ENCODE measurements around the gene STRC. TPM values are rescaled to one million over a fixed set of nuclear protein-coding genes. Genes with fewer than 3 reads are reported as not detected.

STRC gene
- total and polyA plus RNA-seq, 10 donors: 0.37 to 1.9 (median 0.80) TPM

- TF ChIP-seq POLR2A (IDR thresholded peaks at IDR 0.05) (no peak), CTCF (IDR thresholded peaks at IDR 0.05 in 8 of 11, conservative IDR thresholded peaks at IDR 0.05 in 3 of 11) (no peak), POLR2AphosphoS5 (IDR thresholded peaks at IDR 0.05) (no peak)
- no peak for DNase-seq
- H3K36me3 ChIP-seq: peaks cover 0 to 68% (median 12%) of the 10 kb centered on the region in 6 donors
- WGBS, 5 donors: 85 to 88% (median 86%) methylated on average over 10 of the region's 10 CpGs
- intact Hi-C loops (cut with DNase I; ENCODE audit: low total_unique reads): no loop called here
- no peak overlapping the region for H3K27ac ChIP-seq
- H3K4me1 ChIP-seq: no peaks in the 10 kb centered on the region
- H3K27me3 ChIP-seq (replicated peaks in 1 of 7): no peaks in the 10 kb centered on the region
- H3K4me3 ChIP-seq: no peak overlapping the region
- H3K9me3 ChIP-seq: peaks cover 0 to 8% (median 7%) of the 10 kb centered on the region in 8 donors
These were observed 67.9 kb downstream of the STRC start for GRCh38 chr15:43550527-43551363.

Small RNAs within 50 kb of the gene (small RNA-seq; reads per million reads assigned to genes)
- gene PDIA3P2 (0 reads per million in 4 donors), gene RNU6-554P (0 reads per million in 4 donors), gene RNU6-610P (0 reads per million in 4 donors)

Other genes with a start within 250 kb of the STRC start
- gene ZSCAN29, start 247.8 kb downstream of the STRC start, total RNA-seq: 10 to 100 TPM; 21.2 to 33.4 (median 25.4) TPM
- 1 to 10 TPM; 4.6 to 7.9 (median 5.4) TPM for gene ZSCAN29, start 247.8 kb downstream of the STRC start, polyA plus RNA-seq
- gene TUBGCP4, start 247.7 kb downstream of the STRC start, total RNA-seq: 10 to 100 TPM; 13.6 to 22.1 (median 19.0) TPM
- 1 to 10 TPM; 2.5 to 4.3 (median 3.2) TPM for gene TUBGCP4, start 247.7 kb downstream of the STRC start, polyA plus RNA-seq
- 10 to 100 TPM; 37.7 to 55.4 (median 44.7) TPM for gene TP53BP1, start 125.6 kb downstream of the STRC start, total RNA-seq
- 10 to 100 TPM in 1 of 3 donors, 1 to 10 TPM in 2; 7.2 to 12.6 (median 9.0) TPM for gene TP53BP1, start 125.6 kb downstream of the STRC start, polyA plus RNA-seq
- gene MAP1A, start 101.2 kb downstream of the STRC start, total RNA-seq: 1 to 10 TPM; 2.0 to 5.4 (median 3.1) TPM
- gene MAP1A, start 101.2 kb downstream of the STRC start, polyA plus RNA-seq: under 1 TPM; 0.15 to 0.35 (median 0.20) TPM
- gene PPIP5K1, start 28.6 kb downstream of the STRC start, total RNA-seq: 10 to 100 TPM in 6 of 7 donors, 1 to 10 TPM in 1; 9.7 to 62.0 (median 43.7) TPM
- gene PPIP5K1, start 28.6 kb downstream of the STRC start, polyA plus RNA-seq: 1 to 10 TPM; 4.5 to 8.2 (median 7.4) TPM
- not detected for gene CKMT1B, start 24.8 kb downstream of the STRC start, total RNA-seq
- gene CKMT1B, start 24.8 kb downstream of the STRC start, polyA plus RNA-seq: under 1 TPM; 0.06 to 0.28 (median 0.21) TPM
- gene CATSPER2, start 30.0 kb upstream of the STRC start, total RNA-seq: 10 to 100 TPM in 2 of 7 donors, 1 to 10 TPM in 5; 4.3 to 10.9 (median 8.2) TPM
- gene CATSPER2, start 30.0 kb upstream of the STRC start, polyA plus RNA-seq: 1 to 10 TPM; 2.8 to 9.7 (median 8.6) TPM
- gene CKMT1A, start 75.1 kb upstream of the STRC start, total RNA-seq: under 1 TPM in 2 of 7 donors, not detected in 5; 0.19 to 0.58 TPM
- not detected for gene CKMT1A, start 75.1 kb upstream of the STRC start, polyA plus RNA-seq
- 100 to 1,000 TPM; 116 to 311 (median 263) TPM for gene PDIA3, start 127.6 kb upstream of the STRC start, total RNA-seq
- 100 to 1,000 TPM; 104 to 152 (median 125) TPM for gene PDIA3, start 127.6 kb upstream of the STRC start, polyA plus RNA-seq
- gene ELL3, start 158.2 kb upstream of the STRC start, total RNA-seq: 1 to 10 TPM; 1.7 to 9.8 (median 3.0) TPM
- gene ELL3, start 158.2 kb upstream of the STRC start, polyA plus RNA-seq: 10 to 100 TPM in 1 of 3 donors, 1 to 10 TPM in 2; 5.1 to 44.4 (median 6.0) TPM
- 1,000 to 10,000 TPM in 1 of 7 donors, 100 to 1,000 TPM in 6; 566 to 1,001 (median 658) TPM for gene SERF2, start 173.5 kb upstream of the STRC start, total RNA-seq
- gene SERF2, start 173.5 kb upstream of the STRC start, polyA plus RNA-seq: 1,000 to 10,000 TPM; 1,442 to 2,199 (median 1,832) TPM
- gene SERINC4, start 181.4 kb upstream of the STRC start, total RNA-seq: not detected
- under 1 TPM; 0.09 to 0.29 (median 0.24) TPM for gene SERINC4, start 181.4 kb upstream of the STRC start, polyA plus RNA-seq
- 10 to 100 TPM in 4 of 7 donors, 1 to 10 TPM in 3; 7.5 to 29.2 (median 10.1) TPM for gene HYPK, start 181.8 kb upstream of the STRC start, total RNA-seq
- gene HYPK, start 181.8 kb upstream of the STRC start, polyA plus RNA-seq: 10 to 100 TPM in 1 of 3 donors, 1 to 10 TPM in 2; 2.4 to 35.8 (median 7.8) TPM
- 10 to 100 TPM; 15.2 to 18.8 (median 16.7) TPM for gene MFAP1, start 205.9 kb upstream of the STRC start, total RNA-seq
- gene MFAP1, start 205.9 kb upstream of the STRC start, polyA plus RNA-seq: 10 to 100 TPM in 2 of 3 donors, 1 to 10 TPM in 1; 7.9 to 14.9 (median 12.1) TPM
- gene WDR76, start 208.2 kb upstream of the STRC start, total RNA-seq: 10 to 100 TPM in 1 of 7 donors, 1 to 10 TPM in 6; 4.7 to 16.3 (median 6.8) TPM
- 1 to 10 TPM; 1.5 to 5.2 (median 2.7) TPM for gene WDR76, start 208.2 kb upstream of the STRC start, polyA plus RNA-seq

Measured in spleen (tissue), 11 donors.